G401 (cell line): ENCODE measurements around the gene EAPP. TPM values are rescaled to one million over a fixed set of nuclear protein-coding genes. Genes with fewer than 3 reads are reported as not detected.
A peak's percentile ranks its signal among the peaks of the same experiment; 100 is the strongest.
"Not testable (repeated sequence)": the region's sequence is repeated elsewhere in the genome, so short reads cannot be mapped to it uniquely, and the experiment has no call there.

Experiments
- DNase-seq: peaks from one replicate; pipeline ENCODE4 v3.0.0-alpha.2; 2015; ENCODE audit warnings: low spot score
- in situ Hi-C: cut with HindIII; loops from 2 replicates; pipeline ENCODE4 v1.10.0; 2016; ENCODE audit warnings: low sequenced_read_pairs, mixed read lengths
- total RNA-seq: library from RNA; depleted of rRNA; stranded (reverse); fragments of >200 nt; shearing (Covaris generic); gene quantifications from 2 replicates; pipeline ENCODE4 v1.2.3, GENCODE V29; 2014; rRNA removed

The EAPP gene
- 49.2 and 53.8 TPM in 2 replicates for total RNA-seq

- in situ Hi-C loops: no loop called here
- peak; percentile 99 for DNase-seq
These were observed at the start of gene EAPP for GRCh38 chr14:34539407-34540180. Gene EAPP, minus strand, starts transcription at chr14:34539701. Its CDS starts 73 bp downstream, at chr14:34539628.

DNA sequence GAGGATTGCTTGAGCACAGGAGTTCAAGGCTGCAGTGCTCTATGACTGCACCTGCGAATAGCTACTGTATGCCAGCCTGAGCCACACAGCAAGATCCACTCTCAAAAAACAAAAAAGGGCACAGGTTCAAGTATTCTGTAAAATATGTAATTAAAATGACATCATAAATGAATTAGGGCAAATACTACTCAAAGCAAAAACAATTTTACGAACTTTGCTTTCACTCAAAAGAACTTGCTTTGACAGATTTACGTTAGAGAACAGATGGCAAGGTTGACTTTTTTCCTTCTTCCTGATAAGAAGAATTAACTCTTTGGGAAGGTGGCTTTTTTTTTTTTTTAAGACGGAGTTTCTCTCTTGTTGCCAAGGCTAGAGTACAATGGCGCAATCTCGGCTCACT lies 44.0 kb upstream of the EAPP start:
- DNase-seq: no peak
- in situ Hi-C loops: no loop called here

GRCh38 chr14:34582117-34582680 lies 42.7 kb upstream of the EAPP start:
- in situ Hi-C loops: no loop called here

GRCh38 chr14:34580381-34580780 lies 40.9 kb upstream of the EAPP start:
- in situ Hi-C loops: no loop called here

More at GRCh38 chr14:34582117-34582680, 42.7 kb upstream of the EAPP start:
- no peak for DNase-seq

GRCh38 chr14:34571771-34572170 lies 32.3 kb upstream of the EAPP start:
- no peak for DNase-seq
- in situ Hi-C loops: no loop called here

More at GRCh38 chr14:34580381-34580780, 40.9 kb upstream of the EAPP start:
- DNase-seq: no peak

DNA sequence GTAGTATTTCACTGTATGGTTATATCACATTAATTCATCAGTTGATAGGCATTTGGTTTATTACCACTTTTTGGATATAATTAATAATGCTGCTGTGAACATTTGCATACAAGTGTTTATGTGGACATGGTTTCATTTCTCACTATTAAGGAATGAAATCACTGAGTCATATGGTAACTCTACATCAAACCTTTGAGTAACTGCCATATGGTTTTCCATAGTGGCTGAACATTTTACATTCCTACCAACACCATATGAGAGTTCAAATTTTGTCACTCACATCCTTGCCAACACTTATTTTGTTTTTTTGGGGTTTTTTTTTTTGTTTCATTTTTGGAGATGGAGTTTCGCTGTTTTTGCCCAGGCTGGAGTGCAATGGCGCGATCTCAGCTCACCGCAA lies 30.2 kb upstream of the EAPP start:
- no peak for DNase-seq
- in situ Hi-C loops: no loop called here

DNA sequence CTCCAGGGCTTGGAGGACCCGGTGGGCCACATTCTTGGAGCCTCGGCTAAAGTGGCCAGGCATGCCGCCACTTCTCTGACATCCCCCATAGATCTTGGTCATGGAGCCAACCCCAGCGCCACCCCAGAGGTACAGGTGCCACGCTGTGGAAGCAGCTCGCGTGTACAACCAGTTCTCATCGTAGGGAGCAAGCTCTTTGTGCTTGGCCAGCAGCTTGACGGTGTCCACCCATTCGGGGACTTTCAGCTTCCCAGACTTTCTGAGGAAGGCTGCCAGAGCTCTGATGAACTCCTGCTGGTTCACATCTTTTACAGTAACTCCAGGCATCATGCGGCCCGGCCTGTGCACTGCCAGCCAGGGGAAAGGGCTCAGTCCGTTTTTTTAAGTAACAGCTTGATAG lies 29.3 kb upstream of the EAPP start:
- in situ Hi-C loops: no loop called here

DNA sequence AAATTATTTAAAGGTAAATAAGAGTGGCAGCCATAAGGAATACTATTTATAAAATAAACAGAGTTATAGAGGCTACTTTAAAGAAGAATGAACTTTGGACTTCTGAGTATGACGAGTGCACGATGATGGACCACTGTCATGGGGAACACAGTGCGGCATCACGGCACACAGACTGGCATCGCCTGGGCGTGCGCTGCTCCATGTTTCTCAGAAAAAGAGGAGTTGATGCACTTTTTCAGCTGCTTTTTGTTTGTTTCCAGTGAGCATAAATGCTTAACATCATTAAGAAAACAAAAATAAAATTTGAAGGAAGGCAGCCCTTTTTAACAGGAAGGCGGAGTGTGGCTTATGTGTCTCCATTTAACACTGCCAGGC lies 23.3 kb upstream of the EAPP start:
- in situ Hi-C loops: no loop called here
- no peak for DNase-seq

More for the DNA sequence above, 29.3 kb upstream of the EAPP start:
- DNase-seq: peak; percentile 66

GRCh38 chr14:34562037-34562775 lies 22.7 kb upstream of the EAPP start:
- in situ Hi-C loops, DNase-seq: not testable (repeated sequence)

- in situ Hi-C loops, DNase-seq: not testable (repeated sequence)
These were observed 17.0 kb upstream of the EAPP start for GRCh38 chr14:34556498-34556829.

DNA sequence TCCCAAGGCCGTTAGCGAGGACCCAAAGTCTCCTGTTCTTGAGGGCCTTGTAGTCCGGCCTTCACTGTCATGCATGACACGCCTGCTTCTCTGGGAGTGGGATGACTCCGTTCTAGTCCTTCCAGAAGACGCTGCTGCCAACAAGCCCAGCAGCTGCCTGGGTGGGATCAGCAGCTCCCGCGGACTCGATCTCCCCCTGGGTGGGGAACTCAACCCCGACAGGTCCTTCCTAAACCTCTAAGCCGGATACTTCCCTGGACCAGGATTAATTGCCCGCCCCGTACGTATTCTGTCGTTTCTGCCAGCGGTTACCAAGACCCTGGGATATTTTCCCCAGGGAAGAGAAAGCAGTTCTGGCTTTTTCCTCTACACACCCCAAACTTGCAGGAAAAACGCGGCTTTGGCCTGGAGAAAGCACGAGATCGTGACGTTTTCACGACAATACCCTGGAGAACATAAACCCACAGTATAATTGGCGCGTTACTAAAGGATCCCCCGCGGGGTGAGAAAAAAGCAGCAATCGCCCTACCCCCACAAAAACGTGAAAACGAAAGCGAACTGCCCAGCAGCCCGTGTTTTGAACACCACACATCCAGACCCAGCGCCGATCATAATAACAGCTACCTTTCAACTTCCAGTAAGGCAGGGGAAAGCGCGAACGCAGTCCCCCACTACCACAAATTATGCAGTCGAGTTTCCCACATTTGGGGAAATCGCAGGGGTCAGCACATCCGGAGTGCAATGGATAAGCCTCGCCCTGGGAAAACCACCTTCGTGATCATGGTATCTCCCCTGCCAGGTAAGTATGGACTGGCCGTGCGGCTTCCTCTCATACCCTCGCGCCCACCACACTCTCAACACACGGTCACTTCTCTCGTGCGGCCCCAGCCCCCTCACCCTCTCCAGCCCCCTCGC lies 16.3 kb upstream of the EAPP start:
- in situ Hi-C loops, DNase-seq: not testable (repeated sequence)

DNA sequence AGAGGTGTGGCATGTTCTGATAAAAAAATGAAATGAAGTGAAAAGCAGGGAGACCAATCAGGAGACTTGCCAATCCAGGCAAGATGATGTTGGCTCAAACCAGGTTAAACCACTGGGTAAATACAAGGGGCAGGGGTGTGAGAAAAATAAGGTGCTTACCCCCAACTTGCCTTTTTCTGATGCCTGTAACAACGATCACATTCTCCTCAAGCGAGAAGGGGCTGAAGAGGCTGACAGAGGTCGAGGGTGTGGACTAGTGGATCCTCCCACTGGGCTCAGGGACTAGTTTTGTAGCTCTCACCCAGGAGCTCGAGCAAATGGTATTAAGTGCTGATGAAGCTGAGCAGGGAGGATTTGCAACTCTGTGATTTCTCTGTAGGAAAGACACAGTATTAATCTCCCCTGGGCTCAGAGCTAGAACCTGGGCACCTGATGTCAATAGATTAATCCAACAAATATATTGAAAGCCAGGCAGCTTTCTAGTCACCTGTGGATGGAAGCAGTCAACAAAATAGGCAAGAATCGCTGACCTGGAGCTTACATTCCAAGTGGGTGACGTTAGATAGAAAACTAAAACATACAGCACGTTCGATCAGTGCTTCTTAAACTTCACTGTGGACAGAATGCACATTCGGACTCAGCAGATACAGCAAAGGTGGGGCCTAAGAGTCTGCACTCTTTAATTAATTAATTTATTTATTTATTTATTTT lies 15.2 kb upstream of the EAPP start:
- in situ Hi-C loops: no loop called here
- DNase-seq: peak; percentile 40

- DNase-seq, in situ Hi-C loops: not testable (repeated sequence)
These were observed 9.9 kb upstream of the EAPP start for GRCh38 chr14:34549276-34549966.

- no peak for DNase-seq
- in situ Hi-C loops: no loop called here
These were observed 9.0 kb upstream of the EAPP start for GRCh38 chr14:34548472-34548981.

- DNase-seq, in situ Hi-C loops: not testable (repeated sequence)
These were observed 7.6 kb upstream of the EAPP start for GRCh38 chr14:34547136-34547520.

GRCh38 chr14:34546272-34547135 lies 7.0 kb upstream of the EAPP start:
- in situ Hi-C loops, DNase-seq: not testable (repeated sequence)
